Muscle layer of colon (tissue), 2 donors: ENCODE results near the gene FOXJ3.

Experiments used
- H3K27ac ChIP-seq: one replicate; pipeline ENCODE4 v1.7.0; 2013; ENCODE audit warnings: low read depth, mild to moderate bottlenecking, low read length, moderate library complexity
- H3K27me3 ChIP-seq, 2 donors: one replicate each; pipeline ENCODE4 v1.7.0; 2013; ENCODE audit warnings: low read length in 2 of 2, mild to moderate bottlenecking in 2 of 2; ENCODE audit not compliant: insufficient read depth in 2 of 2, control insufficient read depth in 1 of 2
- H3K36me3 ChIP-seq: one replicate; pipeline ENCODE4 v1.7.0; 2013; ENCODE audit warnings: mild to moderate bottlenecking, low read length; ENCODE audit not compliant: insufficient read depth
- H3K4me1 ChIP-seq: one replicate; pipeline ENCODE4 v1.7.0; 2013; ENCODE audit warnings: mild to moderate bottlenecking, low read length; ENCODE audit not compliant: insufficient read depth
- H3K4me3 ChIP-seq, 2 donors: one replicate each; pipeline ENCODE4 v1.7.0; 2013; ENCODE audit warnings: low read length in 2 of 2, low read depth in 1 of 2, mild to moderate bottlenecking in 1 of 2, moderate library complexity in 1 of 2
- H3K9ac ChIP-seq: one replicate; pipeline ENCODE4 v1.7.0; 2013; ENCODE audit warnings: low read length
- H3K9me3 ChIP-seq: one replicate; pipeline ENCODE4 v1.7.0; 2013; ENCODE audit warnings: mild to moderate bottlenecking, low read length
- donor health status: abdominal sarcoma.
- donor health status: Adenocarcinoma of cecum.

FOXJ3 gene

DNA sequence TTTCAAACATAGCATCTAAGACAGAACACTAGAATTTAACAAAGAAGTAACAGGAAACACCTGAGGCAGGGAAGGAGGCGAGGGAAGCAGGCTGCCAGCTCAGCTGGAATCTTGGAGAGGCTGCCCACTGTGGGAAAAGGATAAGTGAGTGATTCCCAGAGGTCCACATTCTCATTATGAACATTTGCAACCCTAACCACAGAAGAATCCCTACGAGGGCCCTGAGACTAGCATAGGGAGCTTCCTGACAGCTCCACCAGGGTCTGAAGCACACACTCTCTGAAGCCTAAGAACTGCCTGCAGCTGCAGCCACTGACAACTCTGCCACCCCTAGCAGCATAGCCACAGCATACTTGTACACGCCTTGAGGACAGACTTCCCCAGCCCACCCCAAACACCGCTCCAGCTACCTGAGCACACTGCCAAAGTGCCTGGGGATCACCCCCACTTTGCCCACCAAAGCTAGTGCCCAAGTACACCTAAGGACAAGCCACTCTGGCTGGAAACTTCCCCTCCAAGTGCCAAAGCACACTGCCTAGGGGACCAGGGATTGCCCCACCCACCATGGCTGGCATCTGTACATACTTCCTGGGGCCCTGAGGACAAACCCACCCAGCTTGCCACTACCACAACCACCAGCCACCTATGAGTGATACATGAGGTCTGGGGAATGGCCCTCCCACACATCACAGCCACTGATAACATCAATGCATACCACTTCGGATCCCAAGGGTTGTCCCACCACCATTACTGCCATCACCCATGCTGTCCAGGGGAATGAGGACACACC, 93.9 kb downstream of the FOXJ3 start:
- Histone ChIP-seq H3K4me1 (no peaks in the 10 kb centered on the region), H3K36me3 (no peaks in the 10 kb centered on the region), H3K27ac (no peak overlapping the region), H3K9ac (no peak overlapping the region), H3K27me3 (no peaks in the 10 kb centered on the region), H3K4me3 (no peak overlapping the region), H3K9me3 (no peaks in the 10 kb centered on the region)

- Histone ChIP-seq H3K27me3 (no peaks in the 10 kb centered on the region), H3K4me1 (no peaks in the 10 kb centered on the region), H3K36me3 (no peaks in the 10 kb centered on the region), H3K9ac (no peak overlapping the region), H3K9me3 (no peaks in the 10 kb centered on the region), H3K4me3 (no peak overlapping the region), H3K27ac (no peak overlapping the region)
Measured at GRCh38 chr1:42239555-42239954, 95.5 kb downstream of the FOXJ3 start.

GRCh38 chr1:42239041-42239440, 96.0 kb downstream of the FOXJ3 start:
- Histone ChIP-seq H3K36me3 (no peaks in the 10 kb centered on the region), H3K27ac (no peak overlapping the region), H3K9me3 (no peaks in the 10 kb centered on the region), H3K9ac (no peak overlapping the region), H3K4me1 (no peaks in the 10 kb centered on the region), H3K27me3 (no peaks in the 10 kb centered on the region), H3K4me3 (no peak overlapping the region)

GRCh38 chr1:42231253-42231652, 103.8 kb downstream of the FOXJ3 start:
- H3K27me3 ChIP-seq, result no peaks in the 10 kb centered on the region
- H3K27ac ChIP-seq, result no peak overlapping the region
- no peaks in the 10 kb centered on the region for H3K9me3 ChIP-seq
- no peak overlapping the region for H3K9ac ChIP-seq
- H3K36me3 ChIP-seq, result no peaks in the 10 kb centered on the region
- no peaks in the 10 kb centered on the region for H3K4me1 ChIP-seq
- no peak overlapping the region for H3K4me3 ChIP-seq

GRCh38 chr1:42228938-42229337, 106.1 kb downstream of the FOXJ3 start:
- Histone ChIP-seq H3K9me3 (no peaks in the 10 kb centered on the region), H3K36me3 (no peaks in the 10 kb centered on the region), H3K4me1 (no peaks in the 10 kb centered on the region), H3K9ac (no peak overlapping the region), H3K27ac (no peak overlapping the region), H3K4me3 (no peak overlapping the region), H3K27me3 (no peaks in the 10 kb centered on the region)

DNA sequence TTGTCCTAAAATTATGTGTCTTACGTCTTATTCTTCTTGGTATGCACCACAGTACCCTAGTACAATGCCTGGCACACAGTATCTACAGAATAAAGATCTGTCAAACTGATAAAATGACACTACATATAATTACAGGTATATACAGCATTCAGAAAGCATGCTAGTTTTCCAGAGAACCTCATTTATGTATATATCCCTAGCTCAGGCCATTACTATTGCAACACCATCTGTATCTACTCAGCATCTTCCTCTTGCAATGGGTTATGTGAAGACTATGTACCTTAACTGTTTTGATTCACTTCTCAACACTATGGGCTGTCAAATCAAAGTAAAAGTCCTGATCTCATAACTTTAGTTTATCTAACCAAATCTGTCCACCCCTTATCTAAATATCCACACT, 112.0 kb downstream of the FOXJ3 start:
- Histone ChIP-seq H3K9ac (no peak overlapping the region), H3K36me3 (no peaks in the 10 kb centered on the region), H3K9me3 (no peaks in the 10 kb centered on the region), H3K4me1 (no peaks in the 10 kb centered on the region), H3K27me3 (no peaks in the 10 kb centered on the region), H3K4me3 (no peak overlapping the region), H3K27ac (no peak overlapping the region)

DNA sequence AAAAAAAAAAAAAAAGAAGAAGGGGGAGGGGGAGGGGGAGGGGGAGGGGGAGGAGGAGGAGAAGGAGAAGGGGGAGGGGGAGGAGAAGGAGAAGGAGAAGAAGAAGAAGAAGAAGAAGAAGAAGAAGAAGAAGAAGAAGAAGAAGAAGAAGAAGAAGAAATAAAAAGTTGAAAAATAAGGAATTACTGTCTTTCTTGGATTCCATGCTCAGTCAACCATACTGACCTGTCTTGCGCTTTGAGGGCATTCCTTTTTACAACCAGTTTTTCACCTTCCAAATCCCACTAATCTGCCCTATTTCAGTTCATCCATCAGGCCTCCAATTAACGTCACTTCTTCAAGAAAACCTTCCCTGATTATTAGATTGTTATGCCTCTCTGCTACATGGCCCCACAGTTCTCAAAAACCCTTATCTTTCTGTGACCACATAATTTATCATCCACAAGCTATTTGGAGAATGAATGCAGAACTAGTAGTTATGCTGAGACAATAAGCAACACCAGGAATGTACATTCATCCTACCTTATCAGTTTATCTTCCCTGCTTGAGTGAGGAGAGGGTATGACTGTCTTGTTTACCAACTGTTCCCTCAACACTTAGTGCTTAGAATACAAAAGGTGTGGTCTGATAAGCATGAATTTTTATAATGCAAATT, 113.0 kb downstream of the FOXJ3 start:
- no peak overlapping the region for H3K4me3 ChIP-seq
- no peaks in the 10 kb centered on the region for H3K4me1 ChIP-seq
- no peaks in the 10 kb centered on the region for H3K9me3 ChIP-seq
- no peak overlapping the region for H3K27ac ChIP-seq
- no peaks in the 10 kb centered on the region for H3K27me3 ChIP-seq
- H3K9ac ChIP-seq, result no peak overlapping the region
- H3K36me3 ChIP-seq, result no peaks in the 10 kb centered on the region

DNA sequence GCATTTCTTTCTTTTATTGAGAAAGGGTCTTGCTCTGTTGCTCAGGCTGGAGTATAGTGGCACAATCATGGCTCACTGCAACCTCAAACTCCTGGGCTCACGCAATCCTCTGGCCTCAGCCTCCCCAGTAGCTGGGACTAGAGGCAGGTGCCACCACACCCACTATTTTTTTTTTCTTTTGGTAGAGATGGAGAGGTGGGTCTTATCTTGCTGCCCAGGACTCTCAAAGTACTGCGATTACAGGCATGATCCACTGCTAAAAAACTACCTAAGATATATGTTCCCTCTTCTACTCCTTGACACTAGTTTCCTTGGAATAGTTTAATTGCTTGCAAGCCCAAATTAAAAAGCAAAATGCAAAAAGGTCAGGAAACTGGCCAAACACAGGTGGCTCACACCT, 113.6 kb downstream of the FOXJ3 start:
- no peak overlapping the region for H3K9ac ChIP-seq
- no peak overlapping the region for H3K27ac ChIP-seq
- H3K36me3 ChIP-seq, result no peaks in the 10 kb centered on the region
- H3K4me1 ChIP-seq, result no peaks in the 10 kb centered on the region
- H3K27me3 ChIP-seq, result no peaks in the 10 kb centered on the region
- H3K9me3 ChIP-seq, result no peaks in the 10 kb centered on the region
- no peak overlapping the region for H3K4me3 ChIP-seq

- no peaks in the 10 kb centered on the region for H3K36me3 ChIP-seq
- H3K4me1 ChIP-seq, result peaks cover 3% of the 10 kb centered on the region
- no peak overlapping the region for H3K9ac ChIP-seq
- H3K27me3 ChIP-seq, result no peaks in the 10 kb centered on the region
- no peaks in the 10 kb centered on the region for H3K9me3 ChIP-seq
- H3K27ac ChIP-seq, result no peak overlapping the region
- H3K4me3 ChIP-seq, result no peak overlapping the region
Measured at GRCh38 chr1:42219627-42220026, 115.4 kb downstream of the FOXJ3 start.

DNA sequence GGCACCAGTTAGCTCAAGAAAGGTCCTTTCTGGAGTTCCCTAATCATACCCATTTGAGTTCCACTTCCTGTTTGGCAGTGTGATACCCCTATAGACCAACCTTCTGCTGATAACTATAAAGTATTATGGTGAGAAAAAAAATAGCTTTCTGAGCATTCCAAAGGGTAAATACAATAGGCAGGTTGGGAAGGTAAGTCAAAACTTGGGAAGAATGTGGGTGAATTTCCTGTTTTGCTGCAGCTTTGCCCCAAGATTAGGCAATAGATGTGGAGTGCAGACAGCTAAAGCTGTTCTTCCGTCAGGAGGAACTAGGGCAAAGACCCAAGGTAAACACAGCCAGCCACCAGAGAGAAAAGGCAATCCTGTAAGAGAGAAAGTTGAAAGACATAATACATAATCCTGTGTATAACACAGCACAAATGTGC, 120.6 kb downstream of the FOXJ3 start:
- Histone ChIP-seq H3K4me1 (peaks cover 8% of the 10 kb centered on the region), H3K27me3 (no peaks in the 10 kb centered on the region), H3K9ac (no peak overlapping the region), H3K27ac (no peak overlapping the region), H3K36me3 (no peaks in the 10 kb centered on the region), H3K4me3 (no peak overlapping the region), H3K9me3 (no peaks in the 10 kb centered on the region)

- Histone ChIP-seq H3K4me1 (peaks cover 8% of the 10 kb centered on the region), H3K4me3 (no peak overlapping the region), H3K27me3 (no peaks in the 10 kb centered on the region), H3K9me3 (no peaks in the 10 kb centered on the region), H3K9ac (no peak overlapping the region), H3K27ac (no peak overlapping the region), H3K36me3 (no peaks in the 10 kb centered on the region)
Measured at GRCh38 chr1:42211224-42211623, 123.8 kb downstream of the FOXJ3 start.
